SK-N-SH treated with all-trans-retinoic acid at 6 μM for 48 hours (cell line): Measurements from ENCODE around the gene PLXNB1.
A peak's percentile ranks its signal among the peaks of the same experiment; 100 is the strongest.

Experiments used
- ATAC-seq: fragments of 200-7000 bp; cut with Tn5 transposase; 3 replicates; pipeline ENCODE4 v1.9.1; 2020; ENCODE audit warnings: mild to moderate bottlenecking, moderate library complexity
- ARNTL ChIP-seq: fragments of 450-650 bp; formaldehyde crosslinking; IDR thresholded peaks from 2 replicates; pipeline ENCODE4 v1.5.0; 2020; ENCODE audit warnings: low read depth, mild to moderate bottlenecking, moderate library complexity, borderline replicate concordance
- CSDC2 ChIP-seq: fragments of 250-450 bp; sonication (Bioruptor Pico); IDR thresholded peaks from 2 replicates; pipeline ENCODE4 v1.5.0; 2020; ENCODE audit warnings: mild to moderate bottlenecking, moderate library complexity
- ESRRG ChIP-seq: fragments of 250-450 bp; sonication (Bioruptor Pico); IDR thresholded peaks from 2 replicates; pipeline ENCODE4 v1.6.1; 2021; ENCODE audit warnings: mild to moderate bottlenecking
- GLIS3 ChIP-seq: fragments of 250-450 bp; sonication (Bioruptor Pico); IDR thresholded peaks from 2 replicates; pipeline ENCODE4 v1.5.0; 2020; ENCODE audit warnings: mild to moderate bottlenecking, moderate library complexity
- OSR1 ChIP-seq: fragments of 250-450 bp; sonication (Bioruptor Pico); IDR thresholded peaks from 2 replicates; pipeline ENCODE4 v1.8.0; 2022; ENCODE audit warnings: moderate library complexity, mild to moderate bottlenecking, inconsistent platforms
- PPARA ChIP-seq: fragments of 250-450 bp; sonication (Bioruptor Pico); IDR thresholded peaks from 2 replicates; pipeline ENCODE4 v1.5.0; 2020; ENCODE audit warnings: mild to moderate bottlenecking, borderline replicate concordance
- RARB ChIP-seq: fragments of 250-450 bp; sonication (Bioruptor Pico); IDR thresholded peaks from 2 replicates; pipeline ENCODE4 v1.8.0; 2021; ENCODE audit warnings: mild to moderate bottlenecking, moderate library complexity
- SNAI2 ChIP-seq: fragments of 250-450 bp; sonication (Bioruptor Pico); IDR thresholded peaks from 2 replicates; pipeline ENCODE4 v1.5.0; 2020; ENCODE audit warnings: mild to moderate bottlenecking, moderate library complexity
- TCF4 ChIP-seq: fragments of 250-450 bp; sonication (Bioruptor Pico); IDR thresholded peaks from 2 replicates; pipeline ENCODE4 v1.8.0; 2021; ENCODE audit warnings: mild to moderate bottlenecking, moderate library complexity, borderline replicate concordance
- TOX ChIP-seq: fragments of 250-450 bp; sonication (Bioruptor Pico); IDR thresholded peaks from 2 replicates; pipeline ENCODE4 v1.8.0; 2021; ENCODE audit warnings: mild to moderate bottlenecking, moderate library complexity, borderline replicate concordance
- ZC3H10 ChIP-seq: fragments of 250-450 bp; sonication (Bioruptor Pico); IDR thresholded peaks from 2 replicates; pipeline ENCODE4 v1.5.1; 2021; ENCODE audit warnings: mild to moderate bottlenecking, moderate library complexity
- ZFP3 ChIP-seq: fragments of 250-450 bp; sonication (Bioruptor Pico); IDR thresholded peaks from 2 replicates; pipeline ENCODE4 v1.5.0; 2020; ENCODE audit warnings: mild to moderate bottlenecking, moderate library complexity
- ZNF565 ChIP-seq: fragments of 450-650 bp; formaldehyde crosslinking; conservative IDR thresholded peaks from 2 replicates; pipeline ENCODE4 v1.5.0; 2020; ENCODE audit warnings: low read depth, mild to moderate bottlenecking, moderate library complexity
- ZNF70 ChIP-seq: fragments of 450-650 bp; formaldehyde crosslinking; IDR thresholded peaks from 2 replicates; pipeline ENCODE4 v1.5.0; 2020; ENCODE audit warnings: mild to moderate bottlenecking, moderate library complexity
- ZNF8 ChIP-seq: fragments of 450-650 bp; formaldehyde crosslinking; IDR thresholded peaks from 2 replicates; pipeline ENCODE4 v1.5.0; 2020; ENCODE audit warnings: mild to moderate bottlenecking, moderate library complexity
- TF ChIP-seq, protein P1 (sequence below): fragments of 250-450 bp; sonication (Bioruptor Pico); IDR thresholded peaks from 2 replicates; pipeline ENCODE4 v1.8.0; 2020; ENCODE audit warnings: mild to moderate bottlenecking, moderate library complexity, borderline replicate concordance
- TF ChIP-seq, protein P2 (sequence below): fragments of 250-450 bp; sonication (Bioruptor Pico); IDR thresholded peaks from 2 replicates; pipeline ENCODE4 v1.8.0; 2021; ENCODE audit warnings: low read depth, mild to moderate bottlenecking, moderate library complexity, borderline replicate concordance
- TF ChIP-seq, protein P3 (sequence below): fragments of 250-450 bp; sonication (Bioruptor Pico); IDR thresholded peaks from 2 replicates; pipeline ENCODE4 v1.5.1; 2021; ENCODE audit warnings: mild to moderate bottlenecking, moderate library complexity
- TF ChIP-seq, protein P4 (sequence below): fragments of 250-450 bp; sonication (Bioruptor Pico); IDR thresholded peaks from 2 replicates; pipeline ENCODE4 v1.5.0; 2020; ENCODE audit warnings: mild to moderate bottlenecking, moderate library complexity

Gene PLXNB1

DNA sequence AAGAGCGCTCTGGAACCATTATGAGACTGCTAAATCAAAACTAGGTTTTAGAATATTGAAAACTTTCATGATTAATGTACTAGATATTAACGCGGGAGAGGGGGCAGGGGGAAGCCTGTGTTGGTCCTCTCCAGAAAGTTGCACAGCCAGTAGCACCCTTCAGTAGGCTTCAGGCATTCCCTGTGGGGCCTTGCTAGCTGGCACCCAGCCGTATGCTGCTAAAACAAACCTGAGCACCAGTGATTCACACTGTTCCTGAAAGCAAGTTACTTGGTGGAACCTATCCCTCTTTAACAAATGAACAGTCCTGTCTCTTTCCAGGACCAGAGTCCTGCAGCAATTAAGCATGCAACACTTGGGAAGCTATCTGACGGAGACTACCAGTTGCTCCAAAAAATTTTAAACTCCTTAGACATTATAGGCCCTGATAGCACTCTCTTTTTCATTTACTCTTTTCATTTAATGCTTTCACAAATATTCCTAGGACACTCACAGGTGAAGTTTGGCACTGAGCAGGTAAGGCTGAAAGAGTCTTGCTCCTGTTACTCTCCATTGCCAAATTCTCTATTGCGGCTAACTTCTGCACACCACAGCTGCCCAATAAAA lies 15.5 kb upstream of the PLXNB1 start:
- no peak for ATAC-seq
- TF ChIP-seq, protein P1, sequence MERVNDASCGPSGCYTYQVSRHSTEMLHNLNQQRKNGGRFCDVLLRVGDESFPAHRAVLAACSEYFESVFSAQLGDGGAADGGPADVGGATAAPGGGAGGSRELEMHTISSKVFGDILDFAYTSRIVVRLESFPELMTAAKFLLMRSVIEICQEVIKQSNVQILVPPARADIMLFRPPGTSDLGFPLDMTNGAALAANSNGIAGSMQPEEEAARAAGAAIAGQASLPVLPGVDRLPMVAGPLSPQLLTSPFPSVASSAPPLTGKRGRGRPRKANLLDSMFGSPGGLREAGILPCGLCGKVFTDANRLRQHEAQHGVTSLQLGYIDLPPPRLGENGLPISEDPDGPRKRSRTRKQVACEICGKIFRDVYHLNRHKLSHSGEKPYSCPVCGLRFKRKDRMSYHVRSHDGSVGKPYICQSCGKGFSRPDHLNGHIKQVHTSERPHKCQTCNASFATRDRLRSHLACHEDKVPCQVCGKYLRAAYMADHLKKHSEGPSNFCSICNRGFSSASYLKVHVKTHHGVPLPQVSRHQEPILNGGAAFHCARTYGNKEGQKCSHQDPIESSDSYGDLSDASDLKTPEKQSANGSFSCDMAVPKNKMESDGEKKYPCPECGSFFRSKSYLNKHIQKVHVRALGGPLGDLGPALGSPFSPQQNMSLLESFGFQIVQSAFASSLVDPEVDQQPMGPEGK, result no peak
- no peak for TF ChIP-seq ZNF8
- TF ChIP-seq TOX (CRISPR knock-in tag), result no peak
- TF ChIP-seq GLIS3 (CRISPR knock-in tag), result no peak
- TF ChIP-seq ESRRG (CRISPR knock-in tag), result no peak
- no peak for TF ChIP-seq ARNTL (CRISPR knock-in tag)
- no peak for TF ChIP-seq TCF4 (CRISPR knock-in tag)
- no peak for TF ChIP-seq ZFP3 (CRISPR knock-in tag)
- no peak for TF ChIP-seq RARB (CRISPR knock-in tag)

DNA sequence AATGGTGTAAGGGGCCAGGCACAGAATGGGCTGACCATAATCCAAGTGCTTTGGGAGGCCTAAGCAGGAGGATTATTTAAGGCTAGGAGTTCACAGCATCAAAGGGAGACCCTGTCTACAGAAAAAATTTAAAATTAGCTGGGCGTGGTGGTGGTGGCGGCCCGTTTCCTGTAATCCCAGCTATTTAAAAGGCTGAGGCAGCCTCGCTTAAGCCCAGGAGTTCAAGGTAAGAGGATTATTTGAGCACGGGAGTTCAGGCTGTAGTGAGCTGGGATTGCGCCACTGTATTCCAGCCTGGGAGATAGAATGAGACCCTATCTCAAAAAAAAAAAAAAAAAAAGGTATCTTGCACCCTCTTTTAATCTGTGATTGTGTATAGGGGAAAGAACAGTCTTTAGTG lies 12.1 kb upstream of the PLXNB1 start:
- TF ChIP-seq PPARA (no peak), ESRRG (CRISPR knock-in tag) (no peak)
- TF ChIP-seq, all 23 proteins: peak for 0
- ATAC-seq, result no peak

DNA sequence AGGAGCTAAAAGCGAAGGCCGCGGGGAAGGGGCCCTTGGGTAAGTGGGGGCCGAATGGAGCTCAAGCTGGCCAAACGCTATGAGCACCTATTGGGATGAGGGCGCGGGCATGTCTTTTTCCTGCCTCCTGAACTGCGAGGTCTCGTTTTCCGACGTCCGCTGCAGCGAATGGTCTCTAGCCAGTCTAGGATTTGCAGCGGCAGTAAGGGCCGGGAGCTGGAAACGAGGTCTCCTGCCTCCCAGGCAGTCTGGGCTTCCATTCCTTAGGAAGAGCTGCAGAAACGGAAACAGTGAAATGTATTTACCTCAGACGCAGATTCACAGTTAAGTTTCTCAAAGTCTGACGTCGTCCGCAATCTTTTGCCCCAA lies 10.7 kb upstream of the PLXNB1 start:
- ATAC-seq, result peak; percentile 23
- TF ChIP-seq ARNTL (CRISPR knock-in tag) (no peak), ESRRG (CRISPR knock-in tag) (no peak), OSR1 (CRISPR knock-in tag) (no peak), ZC3H10 (CRISPR knock-in tag) (no peak), CSDC2 (CRISPR knock-in tag) (no peak), ZNF70 (CRISPR knock-in tag) (no peak), SNAI2 (CRISPR knock-in tag) (no peak), PPARA (no peak), TOX (CRISPR knock-in tag) (no peak), ZNF565 (CRISPR knock-in tag) (no peak)
- TF ChIP-seq, protein P2, sequence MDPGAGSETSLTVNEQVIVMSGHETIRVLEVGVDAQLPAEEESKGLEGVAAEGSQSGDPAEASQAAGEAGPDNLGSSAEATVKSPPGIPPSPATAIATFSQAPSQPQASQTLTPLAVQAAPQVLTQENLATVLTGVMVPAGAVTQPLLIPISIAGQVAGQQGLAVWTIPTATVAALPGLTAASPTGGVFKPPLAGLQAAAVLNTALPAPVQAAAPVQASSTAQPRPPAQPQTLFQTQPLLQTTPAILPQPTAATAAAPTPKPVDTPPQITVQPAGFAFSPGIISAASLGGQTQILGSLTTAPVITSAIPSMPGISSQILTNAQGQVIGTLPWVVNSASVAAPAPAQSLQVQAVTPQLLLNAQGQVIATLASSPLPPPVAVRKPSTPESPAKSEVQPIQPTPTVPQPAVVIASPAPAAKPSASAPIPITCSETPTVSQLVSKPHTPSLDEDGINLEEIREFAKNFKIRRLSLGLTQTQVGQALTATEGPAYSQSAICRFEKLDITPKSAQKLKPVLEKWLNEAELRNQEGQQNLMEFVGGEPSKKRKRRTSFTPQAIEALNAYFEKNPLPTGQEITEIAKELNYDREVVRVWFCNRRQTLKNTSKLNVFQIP (CRISPR knock-in tag), result no peak
- TF ChIP-seq, protein P1, result no peak
- TF ChIP-seq, protein P3, sequence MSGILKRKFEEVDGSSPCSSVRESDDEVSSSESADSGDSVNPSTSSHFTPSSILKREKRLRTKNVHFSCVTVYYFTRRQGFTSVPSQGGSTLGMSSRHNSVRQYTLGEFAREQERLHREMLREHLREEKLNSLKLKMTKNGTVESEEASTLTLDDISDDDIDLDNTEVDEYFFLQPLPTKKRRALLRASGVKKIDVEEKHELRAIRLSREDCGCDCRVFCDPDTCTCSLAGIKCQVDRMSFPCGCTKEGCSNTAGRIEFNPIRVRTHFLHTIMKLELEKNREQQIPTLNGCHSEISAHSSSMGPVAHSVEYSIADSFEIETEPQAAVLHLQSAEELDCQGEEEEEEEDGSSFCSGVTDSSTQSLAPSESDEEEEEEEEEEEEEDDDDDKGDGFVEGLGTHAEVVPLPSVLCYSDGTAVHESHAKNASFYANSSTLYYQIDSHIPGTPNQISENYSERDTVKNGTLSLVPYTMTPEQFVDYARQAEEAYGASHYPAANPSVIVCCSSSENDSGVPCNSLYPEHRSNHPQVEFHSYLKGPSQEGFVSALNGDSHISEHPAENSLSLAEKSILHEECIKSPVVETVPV (CRISPR knock-in tag), result no peak
- TF ChIP-seq, protein P4, sequence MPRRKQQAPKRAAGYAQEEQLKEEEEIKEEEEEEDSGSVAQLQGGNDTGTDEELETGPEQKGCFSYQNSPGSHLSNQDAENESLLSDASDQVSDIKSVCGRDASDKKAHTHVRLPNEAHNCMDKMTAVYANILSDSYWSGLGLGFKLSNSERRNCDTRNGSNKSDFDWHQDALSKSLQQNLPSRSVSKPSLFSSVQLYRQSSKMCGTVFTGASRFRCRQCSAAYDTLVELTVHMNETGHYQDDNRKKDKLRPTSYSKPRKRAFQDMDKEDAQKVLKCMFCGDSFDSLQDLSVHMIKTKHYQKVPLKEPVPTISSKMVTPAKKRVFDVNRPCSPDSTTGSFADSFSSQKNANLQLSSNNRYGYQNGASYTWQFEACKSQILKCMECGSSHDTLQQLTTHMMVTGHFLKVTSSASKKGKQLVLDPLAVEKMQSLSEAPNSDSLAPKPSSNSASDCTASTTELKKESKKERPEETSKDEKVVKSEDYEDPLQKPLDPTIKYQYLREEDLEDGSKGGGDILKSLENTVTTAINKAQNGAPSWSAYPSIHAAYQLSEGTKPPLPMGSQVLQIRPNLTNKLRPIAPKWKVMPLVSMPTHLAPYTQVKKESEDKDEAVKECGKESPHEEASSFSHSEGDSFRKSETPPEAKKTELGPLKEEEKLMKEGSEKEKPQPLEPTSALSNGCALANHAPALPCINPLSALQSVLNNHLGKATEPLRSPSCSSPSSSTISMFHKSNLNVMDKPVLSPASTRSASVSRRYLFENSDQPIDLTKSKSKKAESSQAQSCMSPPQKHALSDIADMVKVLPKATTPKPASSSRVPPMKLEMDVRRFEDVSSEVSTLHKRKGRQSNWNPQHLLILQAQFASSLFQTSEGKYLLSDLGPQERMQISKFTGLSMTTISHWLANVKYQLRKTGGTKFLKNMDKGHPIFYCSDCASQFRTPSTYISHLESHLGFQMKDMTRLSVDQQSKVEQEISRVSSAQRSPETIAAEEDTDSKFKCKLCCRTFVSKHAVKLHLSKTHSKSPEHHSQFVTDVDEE (CRISPR knock-in tag), result no peak
